HG03103 (cell line): ENCODE results near the gene ACSM2A.
"Not testable (repeated sequence)": the region's sequence is repeated elsewhere in the genome, so short reads cannot be mapped to it uniquely, and the experiment has no call there.

Experiments
- ATAC-seq: cut with Tn5 transposase; IDR thresholded peaks from one replicate; pipeline ENCODE4 v1.9.1; 2021; ENCODE audit warnings: low read depth; ENCODE audit not compliant: unreplicated experiment

ACSM2A gene

DNA sequence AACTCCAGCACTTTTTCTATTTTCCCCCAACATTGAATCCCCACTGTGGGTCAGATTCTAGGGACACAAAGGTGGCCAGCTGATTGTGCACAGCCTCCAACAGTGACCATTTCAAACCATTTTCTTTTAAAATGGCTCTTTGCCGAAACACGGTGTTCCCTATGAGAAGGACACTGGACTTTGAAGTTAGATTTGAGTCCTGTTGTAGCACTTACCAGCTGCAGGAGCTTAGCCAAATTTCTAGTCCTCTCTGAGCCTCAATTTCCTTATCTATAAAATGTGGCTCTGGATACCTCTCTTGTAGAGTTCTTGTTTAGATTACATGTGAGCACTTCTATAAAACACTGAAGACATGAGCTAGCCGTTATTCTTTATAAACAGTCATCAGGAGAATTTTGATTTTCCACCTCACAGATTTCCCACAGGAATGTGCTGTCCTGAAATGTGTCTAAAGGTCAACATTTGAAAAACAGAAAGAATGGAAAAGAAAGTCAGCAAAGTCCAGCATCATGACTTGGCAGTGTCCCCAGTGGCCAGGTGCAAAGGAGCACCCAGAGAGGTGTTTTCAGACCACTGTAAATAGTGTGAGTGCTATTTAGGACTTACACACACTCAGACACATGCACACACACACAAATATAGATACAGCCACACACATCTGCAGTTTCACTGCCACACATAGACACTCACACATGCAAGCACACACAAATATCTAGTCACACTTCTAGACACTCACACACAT, 4.5 kb upstream of the ACSM2A start:
- not testable (repeated sequence) for ATAC-seq

DNA sequence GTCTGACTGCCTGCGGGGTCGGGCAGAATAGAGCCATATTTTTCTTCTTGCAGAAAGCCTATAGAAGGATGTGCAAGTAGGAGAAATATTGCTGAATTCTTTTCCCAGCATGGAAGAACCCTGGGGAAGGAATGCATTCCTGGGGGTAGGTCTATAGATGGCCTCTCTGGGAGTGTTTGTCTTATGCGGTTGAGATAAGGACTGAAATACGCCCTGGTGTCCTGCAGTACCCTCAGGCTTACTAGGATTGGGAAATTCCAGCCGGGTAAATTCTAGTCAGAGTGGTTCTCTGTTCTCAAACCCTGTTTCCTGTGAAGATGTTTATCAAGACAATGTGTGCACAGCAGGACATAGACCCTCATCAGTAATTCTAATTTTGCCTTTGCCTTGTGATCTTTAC, 2.3 kb downstream of the ACSM2A start:
- not testable (repeated sequence) for ATAC-seq

DNA sequence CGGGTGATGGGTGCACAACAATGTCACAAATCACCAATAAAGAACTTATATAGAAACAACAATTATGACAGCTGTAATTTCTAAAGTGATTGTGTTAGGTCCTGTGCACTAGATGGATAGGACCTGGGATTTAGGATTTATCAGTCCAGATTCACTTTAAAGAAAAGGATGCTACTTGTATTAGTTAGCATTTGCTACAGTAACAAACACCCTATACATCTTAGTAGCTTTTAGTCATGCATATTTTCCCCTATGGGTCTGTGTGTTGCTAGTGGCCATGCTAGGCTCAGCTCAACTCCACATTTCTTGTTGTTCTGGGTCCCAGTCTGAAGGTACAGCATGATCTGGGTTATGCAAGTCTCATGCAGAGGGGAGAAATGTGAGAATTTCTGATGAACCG, 7.9 kb downstream of the ACSM2A start:
- ATAC-seq = not testable (repeated sequence)

DNA sequence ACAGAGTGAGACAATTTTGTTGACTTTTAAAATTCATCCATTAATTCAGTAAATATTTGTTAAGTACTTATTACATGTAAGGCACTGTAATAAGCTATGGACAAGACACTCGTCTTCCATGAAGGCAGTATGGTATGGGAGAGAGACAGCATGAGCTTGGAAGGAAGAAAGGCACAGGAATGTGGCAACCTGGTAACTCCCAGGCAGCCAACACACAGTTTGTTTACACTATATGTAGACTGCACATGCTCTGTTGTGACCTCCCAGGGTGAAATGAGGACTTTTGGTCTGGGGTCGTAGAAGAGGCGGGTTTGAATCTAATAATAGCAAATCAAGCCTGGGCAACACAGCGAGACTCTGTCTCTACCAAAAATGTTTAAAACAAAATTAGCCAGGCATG, 9.0 kb downstream of the ACSM2A start:
- ATAC-seq = not testable (repeated sequence)

DNA sequence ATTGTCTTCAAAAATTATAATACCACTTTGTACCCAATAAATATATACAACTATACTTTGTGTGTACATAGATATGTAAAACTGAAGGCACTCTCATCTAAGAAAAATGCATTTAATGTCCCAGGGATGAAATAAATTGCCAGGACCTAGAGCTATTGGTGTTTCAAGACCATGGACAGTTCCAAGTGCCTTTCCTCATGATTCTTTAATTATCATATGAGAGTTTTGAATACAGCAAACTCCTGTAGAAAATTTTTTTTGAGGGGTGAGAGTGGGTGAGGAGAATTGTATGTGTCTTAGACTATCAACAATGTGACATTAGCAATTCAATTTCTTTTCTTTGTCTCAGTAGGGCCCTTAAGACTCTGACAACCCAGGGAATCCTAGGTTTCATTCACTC, 17.6 kb downstream of the ACSM2A start:
- ATAC-seq = not testable (repeated sequence)

DNA sequence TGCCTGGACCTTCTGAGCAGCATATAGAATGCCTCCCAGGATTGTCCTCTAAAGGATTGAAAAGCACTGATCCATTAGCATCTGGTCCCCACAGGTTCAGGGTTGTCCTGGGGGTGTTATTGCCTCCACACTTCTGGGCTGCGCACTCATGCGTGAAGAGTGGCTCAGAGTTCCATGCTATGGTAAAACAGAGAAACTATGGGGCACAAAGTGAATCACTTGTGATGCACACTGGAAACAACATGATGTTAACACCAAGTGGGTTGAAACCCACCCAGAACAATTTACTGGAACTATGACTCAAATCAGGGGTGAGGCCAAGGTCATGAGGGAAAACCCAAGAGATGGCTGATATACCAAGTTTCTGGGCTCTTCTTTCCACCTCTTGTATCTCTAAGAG, 18.6 kb downstream of the ACSM2A start:
- ATAC-seq = not testable (repeated sequence)

DNA sequence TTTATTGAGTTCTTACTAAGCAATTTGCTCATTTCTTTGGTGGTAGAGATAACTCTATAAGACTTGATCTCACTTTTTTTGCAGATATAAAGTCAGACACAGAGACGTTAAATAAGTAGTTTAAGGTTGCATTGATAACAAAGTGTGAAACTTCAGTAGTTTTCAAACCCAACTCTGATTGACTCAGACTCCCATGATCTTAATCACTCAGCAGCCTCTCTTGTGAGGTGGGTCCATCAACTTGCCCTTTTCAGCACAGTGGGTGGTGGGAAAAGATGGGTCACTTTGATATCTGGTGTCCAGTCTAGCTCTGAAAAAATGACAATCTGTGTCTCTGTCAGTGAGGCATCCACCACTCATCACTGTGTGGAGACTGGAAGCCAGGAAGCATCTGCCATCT, 19.4 kb downstream of the ACSM2A start:
- ATAC-seq = not testable (repeated sequence)

DNA sequence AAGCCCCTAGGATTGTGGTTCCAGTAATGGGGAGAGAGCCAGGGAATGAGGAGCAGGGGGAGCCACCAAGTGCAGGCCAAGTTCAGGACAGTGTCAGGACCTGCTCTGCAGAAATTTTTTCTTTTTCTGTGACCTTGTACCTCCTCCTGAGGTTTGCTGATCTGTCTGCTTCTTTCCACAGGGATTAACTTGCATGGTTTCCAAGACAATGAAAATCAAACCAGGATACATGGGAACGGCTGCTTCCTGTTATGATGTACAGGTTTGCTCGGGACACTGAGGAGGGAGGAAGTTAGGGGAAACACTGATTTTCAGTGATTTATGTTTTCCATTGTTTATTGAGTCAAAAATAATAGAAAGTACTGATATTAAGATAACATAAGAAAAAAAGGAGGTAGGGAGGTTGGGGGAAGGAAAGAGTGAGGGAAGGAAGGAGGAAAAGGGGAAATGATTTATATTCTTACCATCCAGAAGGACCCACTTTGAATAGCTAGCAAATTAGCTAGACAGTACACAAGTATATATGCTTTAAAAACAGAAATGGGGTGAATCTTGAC, 25.9 kb downstream of the ACSM2A start:
- not testable (repeated sequence) for ATAC-seq

DNA sequence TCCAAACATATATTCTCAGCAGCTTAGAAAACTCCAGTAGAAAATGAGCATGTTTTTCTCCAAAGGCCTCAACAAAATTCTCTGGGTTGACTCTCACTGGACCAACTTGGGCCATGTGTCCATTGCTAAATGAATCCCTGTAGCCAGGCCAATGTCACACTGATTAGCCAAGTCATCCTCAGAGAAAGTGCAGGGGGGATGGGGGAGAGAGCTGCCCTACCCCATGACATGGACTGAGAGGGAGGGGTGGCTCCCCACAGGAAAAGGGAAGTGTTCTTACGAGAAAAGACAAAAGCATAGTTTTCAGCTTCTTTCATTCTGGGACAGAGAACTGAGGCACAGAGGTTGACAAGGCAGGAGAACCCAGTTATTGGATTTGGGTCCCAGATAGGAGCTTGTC, 32.7 kb downstream of the ACSM2A start:
- ATAC-seq = not testable (repeated sequence)

DNA sequence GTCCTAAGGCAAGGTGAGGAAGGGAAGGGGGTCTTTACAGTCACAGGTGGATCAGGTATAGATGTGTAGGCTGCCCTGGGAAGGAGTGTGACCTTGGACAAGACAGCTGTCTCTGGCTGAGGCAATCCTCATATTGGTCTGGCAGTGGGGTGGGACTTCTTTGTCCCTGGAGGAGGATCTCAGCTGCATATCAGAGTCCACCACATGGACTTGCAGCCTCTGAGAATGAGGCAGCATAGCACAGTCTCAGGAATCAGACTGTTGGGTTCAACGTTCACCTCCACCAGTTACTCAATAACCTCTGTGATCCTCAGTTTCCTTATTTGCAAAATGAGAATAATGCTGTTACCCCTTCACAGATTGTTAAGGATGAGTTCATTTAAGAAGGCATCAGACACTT, 33.4 kb downstream of the ACSM2A start:
- ATAC-seq = no peak

DNA sequence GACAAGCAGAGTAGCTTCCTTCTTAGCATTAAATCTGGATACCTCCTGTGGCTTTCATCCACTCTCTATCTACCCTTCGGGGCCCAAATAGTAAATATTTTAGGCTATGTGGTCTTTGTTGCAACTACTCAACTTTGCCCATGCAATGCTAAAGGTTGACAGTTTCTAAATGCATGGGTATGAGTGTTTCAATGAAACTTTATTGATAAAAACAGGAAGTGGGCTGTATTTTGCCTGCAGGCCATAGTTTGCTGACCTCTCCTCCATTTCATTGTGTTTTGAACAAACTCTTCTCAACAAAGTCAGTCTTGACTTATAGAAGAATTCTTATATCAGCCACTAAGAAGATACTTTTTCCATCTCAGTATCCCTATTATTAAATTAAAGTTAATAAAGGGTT, 34.1 kb downstream of the ACSM2A start:
- ATAC-seq = no peak

DNA sequence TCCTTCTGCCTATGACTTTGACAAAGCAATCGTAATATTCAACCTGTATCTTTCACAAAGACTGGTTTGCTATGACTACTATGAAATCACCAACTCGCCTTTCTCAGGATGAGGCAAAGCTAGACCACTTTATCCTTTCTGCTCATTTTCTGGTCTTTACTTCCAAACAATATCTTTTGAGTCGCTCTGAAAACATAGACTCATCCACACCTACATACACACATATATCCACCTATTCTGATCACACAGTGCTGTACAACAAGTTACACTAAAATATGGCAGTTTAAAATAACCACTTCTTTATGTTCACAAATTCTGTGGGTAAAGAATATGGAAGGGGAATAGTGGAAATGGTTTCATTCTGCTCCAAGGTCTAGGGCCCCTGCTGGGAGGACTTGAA, 39.7 kb downstream of the ACSM2A start:
- not testable (repeated sequence) for ATAC-seq

DNA sequence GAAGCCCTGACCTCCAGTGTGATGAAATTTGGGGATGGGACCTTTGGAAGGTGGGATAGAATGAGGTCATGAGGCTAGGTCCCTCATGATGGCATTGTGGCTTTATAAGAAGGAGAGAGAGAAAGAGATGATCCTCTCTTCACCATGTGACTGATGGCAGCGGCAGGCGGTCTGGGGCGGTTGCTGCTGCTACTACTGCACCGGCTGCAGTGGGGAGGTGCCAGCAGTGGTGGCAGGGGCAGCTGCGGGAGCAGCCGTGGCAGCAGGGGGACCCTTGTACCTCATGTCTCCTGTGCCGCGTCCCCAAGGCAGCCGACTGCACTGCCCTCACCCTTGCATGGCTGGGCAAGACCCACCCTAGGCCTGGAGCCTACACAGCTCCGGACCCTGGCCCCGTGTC, 40.1 kb downstream of the ACSM2A start:
- ATAC-seq = not testable (repeated sequence)

DNA sequence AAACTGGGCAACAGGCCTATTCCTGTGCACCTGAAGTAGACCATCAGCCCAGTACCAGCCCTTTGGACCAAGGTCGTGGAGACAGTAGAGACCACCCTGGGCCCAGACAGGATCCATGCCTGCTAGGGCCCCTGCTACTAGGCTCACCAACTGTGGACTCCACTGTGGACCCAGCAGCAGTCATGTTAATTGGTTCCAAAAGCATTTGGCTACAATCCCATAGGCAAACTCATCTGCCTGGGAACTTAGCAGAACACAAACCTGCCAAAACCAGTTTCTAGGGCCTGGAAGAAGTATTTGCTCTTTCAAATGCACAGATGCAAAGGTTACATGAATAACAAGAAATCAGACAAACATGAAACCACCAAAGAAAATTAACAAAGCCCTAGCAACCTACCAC, 53.1 kb downstream of the ACSM2A start:
- no peak for ATAC-seq

DNA sequence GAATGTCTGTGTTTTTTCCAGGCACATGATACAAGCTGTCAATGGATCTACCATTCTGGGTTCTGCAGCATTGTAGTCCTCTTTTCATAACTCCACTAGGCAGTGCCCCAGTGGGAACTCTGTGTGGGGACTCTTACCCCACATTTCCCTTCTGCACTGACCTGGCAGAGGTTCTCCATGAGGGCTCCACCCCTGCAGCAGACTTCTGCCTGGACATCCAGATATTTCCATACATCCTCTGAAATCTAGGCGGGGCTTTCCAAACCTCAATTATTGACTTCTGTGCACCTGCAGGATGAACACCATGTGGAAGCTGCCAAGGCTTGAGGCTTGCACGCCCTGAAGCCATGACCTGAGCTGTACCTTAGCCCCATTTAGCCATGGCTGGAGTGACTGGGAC, 56.0 kb downstream of the ACSM2A start:
- no peak for ATAC-seq

DNA sequence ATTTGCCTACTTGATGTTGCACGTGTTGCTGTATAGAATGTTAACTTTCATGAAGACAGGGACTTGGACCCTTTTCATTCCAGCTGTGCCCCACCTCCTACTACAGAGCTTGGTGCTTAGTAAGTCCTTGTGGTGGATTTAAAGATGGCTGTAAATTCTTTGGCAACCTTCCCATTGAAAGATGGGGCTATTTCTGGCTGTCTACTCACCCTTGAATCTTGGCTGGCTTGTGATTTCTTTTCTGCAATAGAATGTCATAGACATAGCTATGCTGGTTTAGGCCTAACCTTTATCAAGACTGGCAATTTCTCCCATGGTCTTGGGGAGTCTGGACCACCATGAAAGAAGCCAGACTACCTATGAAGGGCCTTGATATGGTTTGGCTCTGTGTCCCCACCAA, 59.0 kb downstream of the ACSM2A start:
- no peak for ATAC-seq

DNA sequence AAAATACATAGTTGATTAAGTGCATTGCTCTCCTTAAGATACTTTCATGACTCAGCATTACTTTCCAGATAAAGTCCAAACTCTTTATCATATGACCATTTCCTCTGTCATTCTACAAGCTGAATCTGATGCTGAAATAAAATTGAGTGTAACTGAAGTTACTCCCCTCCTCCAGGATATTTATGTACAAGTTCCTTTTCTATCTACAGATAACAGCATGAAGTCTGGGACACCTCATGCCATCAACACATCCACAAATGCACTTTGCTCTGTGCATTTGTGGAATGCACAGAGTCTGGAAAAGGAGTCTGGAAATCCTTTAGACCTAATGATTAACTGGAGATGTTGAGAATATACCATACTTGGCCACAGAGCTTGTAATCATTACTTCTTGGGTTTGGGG, 64.4 kb downstream of the ACSM2A start:
- no peak for ATAC-seq

DNA sequence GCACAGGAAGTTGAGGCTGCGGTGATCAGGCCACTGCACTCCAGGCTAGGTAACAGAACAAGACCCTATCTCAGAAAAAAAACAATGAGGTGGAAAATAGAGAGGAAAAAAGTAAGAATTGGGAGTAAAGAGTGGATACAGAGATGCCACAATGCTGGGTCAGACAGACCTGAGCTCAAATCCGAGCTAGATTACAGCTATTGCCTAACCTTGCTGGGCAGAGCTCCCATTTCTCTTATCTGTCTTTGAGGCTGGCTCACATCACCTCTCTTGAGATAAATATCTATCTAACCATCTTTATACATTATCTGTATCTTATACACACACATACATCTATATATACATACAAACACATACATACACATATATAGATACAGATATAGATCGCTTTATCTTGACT, 65.8 kb downstream of the ACSM2A start:
- ATAC-seq = no peak

DNA sequence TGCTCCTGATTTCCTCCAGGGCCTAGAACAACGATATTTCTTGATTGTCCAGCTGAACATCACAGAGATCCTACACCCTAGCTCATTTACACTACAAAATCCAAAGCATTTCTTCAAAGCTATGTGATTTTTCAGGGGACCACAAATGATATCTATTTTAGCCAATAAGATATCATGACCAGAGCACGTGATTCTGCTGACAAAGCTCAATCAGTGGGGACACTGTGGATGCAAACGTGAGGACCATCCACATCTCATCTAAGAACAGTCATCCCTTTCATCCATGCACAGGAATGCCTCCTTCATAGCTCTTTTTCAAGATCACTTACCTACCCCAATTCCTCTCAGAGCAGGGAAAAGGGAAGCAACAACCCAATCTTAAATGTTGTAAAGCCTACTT, 67.9 kb downstream of the ACSM2A start:
- ATAC-seq = no peak

DNA sequence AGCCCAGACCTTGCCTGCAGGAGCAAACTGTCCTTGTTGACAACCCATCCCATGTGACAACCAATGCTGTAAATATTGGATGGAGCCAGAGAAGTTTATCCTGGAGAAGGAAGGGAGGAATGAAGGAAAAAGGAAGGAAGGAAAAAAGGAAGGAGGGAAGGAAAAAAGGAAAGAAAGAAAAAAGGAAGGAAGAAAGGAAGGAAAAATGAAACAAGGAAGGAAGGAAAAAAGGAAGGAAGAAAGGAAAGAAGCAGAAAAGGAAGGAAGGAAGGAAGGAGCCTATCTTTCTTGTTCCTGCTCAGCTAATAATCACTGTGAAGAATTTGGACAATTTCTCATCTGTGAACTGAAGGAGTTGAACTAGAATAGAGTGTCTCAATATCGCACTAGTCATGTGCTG, 68.8 kb downstream of the ACSM2A start:
- no peak for ATAC-seq

DNA sequence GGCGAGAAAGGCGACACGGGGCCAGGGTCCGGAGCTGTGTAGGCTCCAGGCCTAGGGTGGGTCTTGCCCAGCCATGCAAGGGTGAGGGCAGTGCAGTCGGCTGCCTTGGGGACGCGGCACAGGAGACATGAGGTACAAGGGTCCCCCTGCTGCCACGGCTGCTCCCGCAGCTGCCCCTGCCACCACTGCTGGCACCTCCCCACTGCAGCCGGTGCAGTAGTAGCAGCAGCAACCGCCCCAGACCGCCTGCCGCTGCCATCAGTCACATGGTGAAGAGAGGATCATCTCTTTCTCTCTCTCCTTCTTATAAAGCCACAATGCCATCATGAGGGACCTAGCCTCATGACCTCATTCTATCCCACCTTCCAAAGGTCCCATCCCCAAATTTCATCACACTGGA, 80.5 kb downstream of the ACSM2A start:
- not testable (repeated sequence) for ATAC-seq

DNA sequence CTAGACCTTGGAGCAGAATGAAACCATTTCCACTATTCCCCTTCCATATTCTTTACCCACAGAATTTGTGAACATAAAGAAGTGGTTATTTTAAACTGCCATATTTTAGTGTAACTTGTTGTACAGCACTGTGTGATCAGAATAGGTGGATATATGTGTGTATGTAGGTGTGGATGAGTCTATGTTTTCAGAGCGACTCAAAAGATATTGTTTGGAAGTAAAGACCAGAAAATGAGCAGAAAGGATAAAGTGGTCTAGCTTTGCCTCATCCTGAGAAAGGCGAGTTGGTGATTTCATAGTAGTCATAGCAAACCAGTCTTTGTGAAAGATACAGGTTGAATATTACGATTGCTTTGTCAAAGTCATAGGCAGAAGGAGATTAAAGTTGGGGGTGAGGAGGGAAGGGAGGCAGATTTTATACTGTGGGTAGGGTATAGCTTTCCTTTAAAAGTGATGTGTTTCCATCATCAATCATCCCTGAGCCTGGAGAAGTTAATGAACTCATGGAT, 81.0 kb downstream of the ACSM2A start:
- not testable (repeated sequence) for ATAC-seq
